PC-9 (cell line): Measurements from ENCODE around the gene IRAK2. TPM values are rescaled to one million over a fixed set of nuclear protein-coding genes. Genes with fewer than 3 reads are reported as not detected.
A peak's percentile ranks its signal among the peaks of the same experiment; 100 is the strongest.
"Not testable (repeated sequence)": the region's sequence is repeated elsewhere in the genome, so short reads cannot be mapped to it uniquely, and the experiment has no call there.

Source experiments
- BruUV-seq: library from RNA; stranded (reverse); fragments of 400-500 nt; replicated peaks from 2 replicates; lab custom pipeline; 2021; lab: Mats Ljungman, UMichigan
- CTCF ChIA-PET: fragments of 300-600 bp; sonication (Branson Sonifier 250); formaldehyde crosslinking; loops from one replicate; lab custom pipeline; 2022; ENCODE audit warnings: antibody characterized with exemption; lab: Charles Lee
- POLR2A ChIA-PET: fragments of 300-600 bp; sonication (Branson Sonifier 250); formaldehyde crosslinking; loops from one replicate; lab custom pipeline; 2022; ENCODE audit warnings: antibody characterized with exemption; ENCODE audit not compliant: unreplicated experiment; lab: Charles Lee
- DNase-seq, 2 experiments: peaks; one replicate each; pipeline versions ENCODE4 v3.0.0 to v3.0.0-alpha.2; 2015 to 2022; ENCODE audit warnings: mixed read lengths in 1 of 2
- H2AFZ ChIP-seq: fragments of 200-600 bp; sonication (generic); 2 replicates; pipeline ENCODE4 v1.8.1; 2017; ENCODE audit warnings: antibody characterized with exemption
- H3F3A ChIP-seq: fragments of 200-600 bp; sonication (generic); 2 replicates; pipeline ENCODE4 v1.8.1; 2017; ENCODE audit warnings: antibody characterized with exemption, mild to moderate bottlenecking, low read depth; ENCODE audit not compliant: insufficient read depth
- H3K27ac ChIP-seq: fragments of 200-600 bp; sonication (generic); 2 replicates; pipeline ENCODE4 v1.6.1; 2016; ENCODE audit warnings: mixed run types
- H3K27me3 ChIP-seq: fragments of 200-600 bp; sonication (generic); 2 replicates; pipeline ENCODE4 v1.6.1; 2016; ENCODE audit warnings: low read depth, mixed run types; ENCODE audit not compliant: insufficient read depth
- H3K36me3 ChIP-seq: fragments of 200-600 bp; sonication (generic); 2 replicates; pipeline ENCODE4 v1.6.1; 2016; ENCODE audit warnings: low read depth, mixed run types
- H3K4me1 ChIP-seq: fragments of 200-600 bp; sonication (generic); replicated peaks from 2 replicates; pipeline ENCODE4 v1.6.1; 2016; ENCODE audit warnings: mixed run types; ENCODE audit not compliant: insufficient read depth
- H3K4me2 ChIP-seq: fragments of 200-600 bp; sonication (generic); 2 replicates; pipeline ENCODE4 v1.6.1; 2017; ENCODE audit warnings: mixed run types
- H3K4me3 ChIP-seq: fragments of 200-600 bp; sonication (generic); 2 replicates; pipeline ENCODE4 v1.6.1; 2016; ENCODE audit warnings: mixed run types
- H3K79me2 ChIP-seq: fragments of 200-600 bp; sonication (generic); 2 replicates; pipeline ENCODE4 v1.6.1; 2017; ENCODE audit warnings: low read depth, mixed run types
- H3K9me2 ChIP-seq: fragments of 200-600 bp; sonication (generic); 2 replicates; pipeline ENCODE4 v1.8.1; 2017; ENCODE audit warnings: mild to moderate bottlenecking; ENCODE audit not compliant: insufficient read depth
- H3K9me3 ChIP-seq: fragments of 200-600 bp; sonication (generic); 2 replicates; pipeline ENCODE4 v1.8.1; 2016; ENCODE audit warnings: low read depth; ENCODE audit not compliant: insufficient read depth
- H4K20me1 ChIP-seq: fragments of 200-600 bp; sonication (generic); 2 replicates; pipeline ENCODE4 v1.8.1; 2017; ENCODE audit not compliant: insufficient read depth
- EZH2 ChIP-seq: fragments of 200-600 bp; sonication (generic); IDR thresholded peaks from 2 replicates; pipeline ENCODE4 v1.8.0; 2017; ENCODE audit warnings: antibody characterized with exemption, low read depth
- intact Hi-C: fragments of 100-400 bp; cut with micrococcal nuclease; formaldehyde crosslinking; loops from one replicate; pipeline ENCODE4 v1.10.0; 2022; ENCODE audit not compliant: unreplicated experiment
- total RNA-seq: library from RNA; stranded (reverse); gene quantifications from 2 replicates; pipeline ENCODE4 v1.2.3, GENCODE V29; 2021
- TF ChIP-seq, protein P1 (sequence below): fragments of 200-600 bp; sonication (generic); conservative IDR thresholded peaks from 2 replicates; pipeline ENCODE4 v1.6.1; 2017; ENCODE audit warnings: mixed run types, antibody characterized with exemption, mild to moderate bottlenecking, moderate library complexity

The IRAK2 gene
- total RNA-seq, 1 experiment from 2014 or later: 2.7 TPM

DNA sequence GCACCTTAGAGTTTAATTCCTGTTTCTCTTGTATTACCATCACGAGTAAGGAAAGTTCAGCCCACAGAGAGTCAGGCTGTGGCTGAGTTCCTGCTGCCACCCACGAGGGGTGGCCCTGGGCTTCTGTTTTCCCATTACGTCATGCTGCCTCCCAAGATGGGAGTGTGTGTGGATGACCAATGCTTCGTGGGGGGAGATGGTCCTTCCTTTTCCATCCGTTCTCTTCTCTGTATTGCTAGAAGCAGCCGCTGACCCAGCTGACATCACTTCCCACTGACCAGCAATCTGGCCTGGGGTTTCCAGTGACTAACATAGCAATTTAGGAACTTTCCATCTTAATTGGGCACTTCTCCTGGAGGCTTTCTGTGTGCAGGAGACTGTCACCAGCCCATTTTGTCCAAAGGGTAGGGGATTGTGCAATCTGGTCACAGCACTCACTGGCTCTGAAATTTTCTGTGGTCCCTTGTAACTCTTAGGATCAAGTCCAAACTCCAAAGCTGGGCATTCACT is 9.3 kb downstream of the IRAK2 start:
- peak overlapping the region; percentile 24 for H3K4me2 ChIP-seq
- H3K79me2 ChIP-seq: peaks cover 48% of the 10 kb centered on the region
- peaks cover 27% of the 10 kb centered on the region for H3F3A ChIP-seq
- no TSS peak for BruUV-seq
- TF ChIP-seq, protein P1, sequence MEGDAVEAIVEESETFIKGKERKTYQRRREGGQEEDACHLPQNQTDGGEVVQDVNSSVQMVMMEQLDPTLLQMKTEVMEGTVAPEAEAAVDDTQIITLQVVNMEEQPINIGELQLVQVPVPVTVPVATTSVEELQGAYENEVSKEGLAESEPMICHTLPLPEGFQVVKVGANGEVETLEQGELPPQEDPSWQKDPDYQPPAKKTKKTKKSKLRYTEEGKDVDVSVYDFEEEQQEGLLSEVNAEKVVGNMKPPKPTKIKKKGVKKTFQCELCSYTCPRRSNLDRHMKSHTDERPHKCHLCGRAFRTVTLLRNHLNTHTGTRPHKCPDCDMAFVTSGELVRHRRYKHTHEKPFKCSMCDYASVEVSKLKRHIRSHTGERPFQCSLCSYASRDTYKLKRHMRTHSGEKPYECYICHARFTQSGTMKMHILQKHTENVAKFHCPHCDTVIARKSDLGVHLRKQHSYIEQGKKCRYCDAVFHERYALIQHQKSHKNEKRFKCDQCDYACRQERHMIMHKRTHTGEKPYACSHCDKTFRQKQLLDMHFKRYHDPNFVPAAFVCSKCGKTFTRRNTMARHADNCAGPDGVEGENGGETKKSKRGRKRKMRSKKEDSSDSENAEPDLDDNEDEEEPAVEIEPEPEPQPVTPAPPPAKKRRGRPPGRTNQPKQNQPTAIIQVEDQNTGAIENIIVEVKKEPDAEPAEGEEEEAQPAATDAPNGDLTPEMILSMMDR: no peak
- TF ChIP-seq EZH2: no peak
- intact Hi-C loops: loop anchor here (2.0 kb wide), 1 partner anchor 47 kb away; no protein-coding TSS in a partner anchor
- peak; percentile 43 to 72 for DNase-seq
- H3K27me3 ChIP-seq: no peaks in the 10 kb centered on the region
- H3K4me1 ChIP-seq: peaks cover 21% of the 10 kb centered on the region
- no peaks in the 10 kb centered on the region; the same call in 1 of the 2 replicates for H4K20me1 ChIP-seq
- CTCF ChIA-PET: interaction anchor here (0.9 kb wide), 1 partner anchor 242 kb away, joined by 3 read pairs; no protein-coding TSS in a partner anchor
- no peak overlapping the region for H3K4me3 ChIP-seq
- no peaks in the 10 kb centered on the region for H3K9me2 ChIP-seq
- no peak overlapping the region for H2AFZ ChIP-seq
- H3K27ac ChIP-seq: peak overlapping the region; percentile 61
- H3K36me3 ChIP-seq: peaks cover 14% of the 10 kb centered on the region
- H3K9me3 ChIP-seq: peaks cover 12% of the 10 kb centered on the region
- POLR2A ChIA-PET: interaction anchor here (0.7 kb wide), 1 partner anchor 1463 kb away, joined by 3 read pairs; no protein-coding TSS in a partner anchor

DNA sequence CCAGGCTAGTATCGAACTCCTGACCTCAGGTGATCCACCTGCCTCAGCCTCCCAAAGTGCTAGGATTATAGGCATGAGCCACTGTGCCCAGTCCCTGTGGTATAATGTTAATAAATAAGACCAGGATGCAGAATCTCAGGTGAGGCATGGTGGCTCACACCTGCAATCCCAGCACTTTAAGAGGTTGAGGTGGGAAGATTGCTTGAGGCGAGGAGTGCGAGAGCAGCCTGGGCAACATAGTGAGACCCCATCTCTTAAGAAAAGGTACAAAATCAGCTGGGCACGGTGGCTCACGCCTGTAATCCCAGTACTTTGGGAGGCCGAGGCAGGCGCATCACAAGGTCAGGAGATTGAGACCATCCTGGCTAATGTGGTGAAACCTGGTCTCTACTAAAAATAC is 10.6 kb downstream of the IRAK2 start:
- H3K27me3 ChIP-seq, H4K20me1 ChIP-seq, DNase-seq, H3K9me2 ChIP-seq, H3K4me3 ChIP-seq, intact Hi-C loops, H3K4me2 ChIP-seq, H3K36me3 ChIP-seq, CTCF ChIA-PET, H3K9me3 ChIP-seq, H2AFZ ChIP-seq, BruUV-seq, H3K27ac ChIP-seq: not testable (repeated sequence)
- Histone ChIP-seq H3F3A (peaks cover 18% of the 10 kb centered on the region; the same call in 1 of the 2 replicates), H3K4me1 (peaks cover 20% of the 10 kb centered on the region), H3K79me2 (peaks cover 38% of the 10 kb centered on the region)
- POLR2A ChIA-PET: interaction anchor here (0.6 kb wide), 1 partner anchor 24 kb away, joined by 9 read pairs; no protein-coding TSS in a partner anchor

DNA sequence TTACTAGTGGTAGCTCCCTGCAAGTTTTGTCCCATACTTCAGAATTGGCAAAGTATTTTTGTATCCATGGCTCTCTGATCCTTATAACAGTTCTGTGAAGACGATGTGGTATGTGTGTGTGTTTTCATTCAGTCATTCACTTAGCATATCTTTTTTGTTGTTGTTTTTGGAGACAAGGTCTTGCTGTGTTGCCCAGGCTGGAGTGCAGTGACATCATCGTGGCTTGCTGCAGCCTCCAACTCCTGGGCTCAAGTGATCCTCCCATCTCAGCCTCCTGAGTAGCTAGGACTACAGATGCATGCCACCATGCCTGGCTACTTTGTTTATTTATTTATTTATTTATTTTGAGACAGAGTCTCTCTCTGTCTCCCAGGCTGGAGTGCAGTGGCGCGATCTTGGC is 11.4 kb downstream of the IRAK2 start:
- intact Hi-C loops, H3K4me2 ChIP-seq, H3K9me2 ChIP-seq, H3K27me3 ChIP-seq, H3K36me3 ChIP-seq, DNase-seq, H2AFZ ChIP-seq, H3K27ac ChIP-seq, BruUV-seq, H3K4me3 ChIP-seq, H4K20me1 ChIP-seq, H3K9me3 ChIP-seq: not testable (repeated sequence)
- Histone ChIP-seq H3F3A (peaks cover 18% of the 10 kb centered on the region; the same call in 1 of the 2 replicates), H3K4me1 (peaks cover 20% of the 10 kb centered on the region), H3K79me2 (peaks cover 29% of the 10 kb centered on the region)
- ChIA-PET POLR2A (interaction anchor here (0.6 kb wide), 1 partner anchor 23 kb away, joined by 9 read pairs; no protein-coding TSS in a partner anchor), CTCF (interaction anchor here (0.6 to 0.7 kb wide), 2 partner anchors 15 to 61 kb away, joined by 3 to 14 read pairs; no protein-coding TSS in a partner anchor)

DNA sequence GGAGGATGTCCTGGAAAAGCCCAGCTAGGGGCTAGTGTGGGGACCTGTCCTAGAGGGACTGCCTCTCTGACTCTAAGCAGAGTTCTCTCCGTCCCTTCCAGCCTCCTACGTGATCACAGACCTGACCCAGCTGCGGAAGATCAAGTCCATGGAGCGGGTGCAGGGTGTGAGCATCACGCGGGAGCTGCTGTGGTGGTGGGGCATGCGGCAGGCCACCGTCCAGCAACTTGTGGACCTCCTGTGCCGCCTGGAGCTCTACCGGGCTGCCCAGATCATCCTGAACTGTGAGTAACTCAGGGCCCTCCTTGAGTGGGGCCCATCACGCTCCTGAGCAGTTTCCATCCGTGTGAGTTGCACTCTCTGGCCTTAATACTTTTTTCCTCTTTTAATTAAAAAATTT is 13.0 kb downstream of the IRAK2 start:
- ChIA-PET CTCF (interaction anchor here (0.6 kb wide), 1 partner anchor 14 kb away, joined by 10 read pairs; no protein-coding TSS in a partner anchor), POLR2A (no interaction called here)
- Histone ChIP-seq H3F3A (peaks cover 17% of the 10 kb centered on the region; the same call in 1 of the 2 replicates), H3K79me2 (peaks cover 17% of the 10 kb centered on the region), H4K20me1 (no peaks in the 10 kb centered on the region; the same call in 1 of the 2 replicates), H3K9me3 (no peaks in the 10 kb centered on the region), H3K9me2 (no peaks in the 10 kb centered on the region), H3K4me1 (peaks cover 20% of the 10 kb centered on the region), H3K4me3 (no peak overlapping the region), H3K27ac (no peak overlapping the region), H2AFZ (no peak overlapping the region), H3K4me2 (no peak overlapping the region), H3K27me3 (no peaks in the 10 kb centered on the region), H3K36me3 (no peaks in the 10 kb centered on the region)
- intact Hi-C loops: no loop called here
- no TSS peak for BruUV-seq
- no peak for TF ChIP-seq EZH2
- TF ChIP-seq, protein P1: no peak
- no peak for DNase-seq
